Effector memory CD4-positive, alpha-beta T cell (primary cell): ENCODE data around the gene KRTAP5-1.

ENCODE experiments used
- DNase-seq, 3 donors: peaks; one replicate each; pipeline ENCODE4 v3.0.0-alpha.2; 2020
- H3K27ac ChIP-seq: 2 replicates; pipeline ENCODE4 v1.7.0; 2013; ENCODE audit warnings: mild to moderate bottlenecking, low read length, moderate library complexity; ENCODE audit not compliant: insufficient read depth, poor library complexity, severe bottlenecking
- H3K27me3 ChIP-seq: replicated peaks from 2 replicates; pipeline ENCODE4 v1.7.0; 2013; ENCODE audit warnings: mild to moderate bottlenecking, low read length; ENCODE audit not compliant: insufficient read depth, control insufficient read depth, poor library complexity, severe bottlenecking
- H3K36me3 ChIP-seq: 2 replicates; pipeline ENCODE4 v1.7.0; 2013; ENCODE audit warnings: mild to moderate bottlenecking, low read length, moderate library complexity; ENCODE audit not compliant: control insufficient read depth, insufficient read depth
- H3K4me1 ChIP-seq: 2 replicates; pipeline ENCODE4 v1.7.0; 2013; ENCODE audit warnings: low read length, mild to moderate bottlenecking; ENCODE audit not compliant: control insufficient read depth, insufficient read depth, poor library complexity, severe bottlenecking
- H3K4me3 ChIP-seq: 2 replicates; pipeline ENCODE4 v1.7.0; 2013; ENCODE audit warnings: low read length, low read depth, mild to moderate bottlenecking; ENCODE audit not compliant: insufficient read depth, poor library complexity, severe bottlenecking
- H3K9me3 ChIP-seq: 2 replicates; pipeline ENCODE4 v1.7.0; 2013; ENCODE audit warnings: mild to moderate bottlenecking, low read length, moderate library complexity; ENCODE audit not compliant: control insufficient read depth

The KRTAP5-1 gene

GRCh38 chr11:1561266-1561665 is 23.8 kb downstream of the KRTAP5-1 start:
- Histone ChIP-seq H3K9me3 (no peaks in the 10 kb centered on the region), H3K27ac (no peak overlapping the region), H3K27me3 (no peaks in the 10 kb centered on the region), H3K4me1 (no peaks in the 10 kb centered on the region), H3K4me3 (no peak overlapping the region), H3K36me3 (peaks cover 3% of the 10 kb centered on the region)
- DNase-seq, result no peak

GRCh38 chr11:1560649-1561251 is 24.3 kb downstream of the KRTAP5-1 start:
- H3K4me3 ChIP-seq, result no peak overlapping the region
- no peak for DNase-seq
- H3K36me3 ChIP-seq, result peaks cover 3% of the 10 kb centered on the region
- H3K4me1 ChIP-seq, result no peaks in the 10 kb centered on the region
- no peak overlapping the region for H3K27ac ChIP-seq
- no peaks in the 10 kb centered on the region for H3K27me3 ChIP-seq
- H3K9me3 ChIP-seq, result no peaks in the 10 kb centered on the region

DNA sequence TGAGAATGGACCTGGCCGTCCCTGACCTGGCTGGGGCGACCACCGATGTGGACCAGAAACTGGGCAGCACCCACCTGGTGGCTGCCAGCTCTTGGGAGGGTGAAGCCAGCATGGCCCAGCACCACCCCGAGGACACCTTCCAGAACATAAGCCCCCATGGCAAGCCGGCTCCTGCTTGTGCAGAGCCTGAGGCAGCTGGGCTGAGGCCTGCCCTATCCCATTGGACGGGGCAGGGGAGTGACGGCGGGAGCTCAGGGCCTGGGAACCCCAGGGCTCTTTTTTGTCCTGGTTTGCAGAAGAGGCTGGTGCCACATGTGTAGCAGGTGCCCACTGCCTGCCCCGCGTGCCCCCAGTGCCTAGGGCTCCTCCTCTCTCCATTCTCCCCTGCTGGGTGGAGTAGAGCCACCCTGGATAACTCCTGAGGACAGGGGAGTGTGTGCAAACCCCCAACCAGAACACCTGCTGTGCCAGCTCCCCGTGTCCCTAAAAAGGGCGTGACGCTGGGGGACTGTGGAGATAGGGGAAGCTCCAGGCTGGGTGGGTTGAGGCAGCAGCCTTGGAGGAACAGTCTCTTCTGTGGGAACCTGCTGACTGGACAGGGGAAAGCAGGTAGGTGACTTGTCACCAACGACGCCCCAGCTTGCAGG is 25.0 kb downstream of the KRTAP5-1 start:
- Histone ChIP-seq H3K36me3 (peaks cover 3% of the 10 kb centered on the region), H3K4me1 (no peaks in the 10 kb centered on the region), H3K9me3 (no peaks in the 10 kb centered on the region), H3K27ac (no peak overlapping the region), H3K27me3 (no peaks in the 10 kb centered on the region), H3K4me3 (no peak overlapping the region)
- no peak for DNase-seq

GRCh38 chr11:1559111-1559951 is 25.8 kb downstream of the KRTAP5-1 start:
- H3K4me3 ChIP-seq, result no peak overlapping the region
- no peak overlapping the region for H3K27ac ChIP-seq
- no peaks in the 10 kb centered on the region for H3K4me1 ChIP-seq
- H3K9me3 ChIP-seq, result no peaks in the 10 kb centered on the region
- H3K36me3 ChIP-seq, result peaks cover 3% of the 10 kb centered on the region
- no peaks in the 10 kb centered on the region for H3K27me3 ChIP-seq
- no peak for DNase-seq

DNA sequence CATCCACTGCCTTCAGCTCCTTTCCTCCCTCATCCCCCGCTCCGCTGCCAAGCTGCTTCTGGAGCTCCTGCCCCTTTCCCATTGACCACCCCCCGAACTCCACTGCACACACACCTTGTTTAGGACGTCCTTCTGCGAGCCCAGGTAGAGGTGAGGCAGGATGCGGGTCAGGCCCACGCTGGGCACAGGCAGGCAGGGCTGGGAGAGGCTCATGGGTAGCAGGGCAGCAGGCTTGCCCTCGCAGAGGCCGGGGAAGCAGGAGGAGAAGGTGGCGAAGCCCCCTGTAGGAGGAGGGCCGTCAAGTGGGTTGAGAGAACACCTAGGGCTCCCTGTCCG is 26.3 kb downstream of the KRTAP5-1 start:
- Histone ChIP-seq H3K9me3 (no peaks in the 10 kb centered on the region), H3K27me3 (no peaks in the 10 kb centered on the region), H3K36me3 (peaks cover 3% of the 10 kb centered on the region), H3K4me3 (no peak overlapping the region), H3K4me1 (no peaks in the 10 kb centered on the region), H3K27ac (no peak overlapping the region)
- DNase-seq, result no peak

GRCh38 chr11:1557904-1558774 is 26.9 kb downstream of the KRTAP5-1 start:
- no peak overlapping the region for H3K4me3 ChIP-seq
- H3K4me1 ChIP-seq, result no peaks in the 10 kb centered on the region
- H3K9me3 ChIP-seq, result no peaks in the 10 kb centered on the region
- peaks cover 3% of the 10 kb centered on the region for H3K36me3 ChIP-seq
- H3K27ac ChIP-seq, result no peak overlapping the region
- no peaks in the 10 kb centered on the region for H3K27me3 ChIP-seq
- no peak for DNase-seq

DNA sequence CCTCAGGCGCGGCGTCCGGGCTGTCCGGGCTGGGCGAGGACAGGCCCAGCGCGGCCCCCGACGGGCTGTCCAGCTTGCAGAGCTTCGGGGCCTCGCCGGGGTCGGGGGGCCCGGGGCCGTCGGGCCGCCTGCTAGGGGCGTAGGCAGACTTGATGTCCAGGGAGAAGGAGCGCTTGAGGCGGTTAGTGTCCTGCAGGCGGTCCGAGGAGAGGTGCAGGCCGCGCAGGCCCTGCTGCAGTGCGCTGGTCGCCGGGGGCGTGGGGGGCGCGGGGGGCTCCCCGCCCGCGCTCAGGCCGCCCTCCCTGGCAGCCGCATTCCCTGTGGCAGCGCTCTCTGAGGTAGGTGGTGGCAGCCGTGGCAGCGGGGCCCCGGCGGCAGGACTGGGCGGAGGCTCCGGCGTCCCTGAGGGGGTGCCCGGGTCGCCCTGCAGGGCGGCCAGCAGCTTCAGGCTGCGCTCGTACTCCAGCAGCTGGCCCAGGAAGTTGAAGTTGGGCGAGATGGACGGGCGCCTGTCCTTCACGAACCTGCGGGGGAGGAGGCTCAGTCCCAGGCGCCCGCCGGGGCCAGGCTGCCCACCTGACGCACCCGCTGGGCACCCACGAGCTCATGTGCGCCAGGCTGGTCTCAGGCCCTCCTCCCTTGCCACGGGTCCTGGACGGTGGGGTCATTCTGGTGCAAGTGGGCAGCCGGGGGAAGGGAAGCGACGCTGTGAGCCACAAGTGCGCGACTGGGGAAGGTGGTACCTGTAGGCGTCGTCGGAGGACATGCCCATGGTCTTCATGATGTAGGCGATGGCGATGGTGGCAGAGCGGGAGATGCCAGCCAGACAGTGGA is 27.8 kb downstream of the KRTAP5-1 start:
- H3K4me3 ChIP-seq, result no peak overlapping the region
- H3K27me3 ChIP-seq, result no peaks in the 10 kb centered on the region
- H3K9me3 ChIP-seq, result no peaks in the 10 kb centered on the region
- no peak for DNase-seq
- H3K27ac ChIP-seq, result no peak overlapping the region
- H3K4me1 ChIP-seq, result no peaks in the 10 kb centered on the region
- peaks cover 3% of the 10 kb centered on the region for H3K36me3 ChIP-seq

DNA sequence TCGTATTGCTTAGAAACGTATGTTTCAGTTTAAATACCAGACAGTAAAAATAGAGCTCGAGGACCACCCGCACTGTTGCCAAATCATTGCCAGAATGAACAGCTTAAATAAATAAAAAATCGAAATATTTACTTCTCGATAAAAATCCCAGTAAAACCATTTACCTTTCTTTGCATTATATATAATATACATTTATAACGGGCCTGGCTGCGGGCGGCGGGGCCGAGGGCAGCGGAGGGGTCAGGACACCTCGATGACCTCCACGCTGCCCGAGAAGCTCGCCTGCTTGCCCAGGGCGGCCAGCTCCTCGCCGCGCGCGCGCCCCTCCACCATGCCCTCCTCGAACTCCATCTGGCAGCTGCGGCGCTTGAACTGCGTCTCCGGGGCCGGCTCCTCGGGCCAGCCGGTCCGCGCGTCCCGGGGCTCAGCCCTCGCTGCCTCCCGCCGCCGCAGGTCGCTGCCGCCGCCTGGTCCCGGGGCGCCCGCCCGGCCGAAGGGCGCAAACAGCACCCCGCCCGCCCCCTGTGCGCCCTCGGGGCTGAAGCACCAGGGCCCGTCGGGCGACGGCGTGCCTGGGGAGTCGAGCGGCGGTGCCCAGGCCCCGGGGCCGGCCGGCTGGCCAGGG is 28.7 kb downstream of the KRTAP5-1 start:
- H3K4me3 ChIP-seq, result no peak overlapping the region
- H3K4me1 ChIP-seq, result no peaks in the 10 kb centered on the region
- H3K27me3 ChIP-seq, result no peaks in the 10 kb centered on the region
- no peak overlapping the region for H3K27ac ChIP-seq
- peaks cover 3% of the 10 kb centered on the region for H3K36me3 ChIP-seq
- DNase-seq, result no peak
- H3K9me3 ChIP-seq, result no peaks in the 10 kb centered on the region

GRCh38 chr11:1555713-1556153 is 29.4 kb downstream of the KRTAP5-1 start:
- no peak for DNase-seq
- H3K36me3 ChIP-seq, result peaks cover 3% of the 10 kb centered on the region
- H3K27ac ChIP-seq, result no peak overlapping the region
- no peaks in the 10 kb centered on the region for H3K4me1 ChIP-seq
- no peaks in the 10 kb centered on the region for H3K9me3 ChIP-seq
- H3K4me3 ChIP-seq, result no peak overlapping the region
- H3K27me3 ChIP-seq, result no peaks in the 10 kb centered on the region
